GM12873 (cell line): ENCODE data around the gene TRUB2.

Source experiments
- CTCF ChIP-seq: IDR thresholded peaks from 2 replicates; pipeline ENCODE4 v1.5.1; 2012; ENCODE audit warnings: low read depth, mild to moderate bottlenecking, moderate library complexity, low read length, control low read depth; ENCODE audit not compliant: insufficient read depth; ENCODE audit errors: missing control alignments

The TRUB2 gene

GRCh38 chr9:128339761-128340690 lies 17.8 kb upstream of the TRUB2 start, which contains the start of gene SLC27A4:
Gene SLC27A4 (plus strand): TSS chr9:128340527. CDS start chr9:128343133, 2,606 bp downstream.
- no peak for TF ChIP-seq CTCF

DNA sequence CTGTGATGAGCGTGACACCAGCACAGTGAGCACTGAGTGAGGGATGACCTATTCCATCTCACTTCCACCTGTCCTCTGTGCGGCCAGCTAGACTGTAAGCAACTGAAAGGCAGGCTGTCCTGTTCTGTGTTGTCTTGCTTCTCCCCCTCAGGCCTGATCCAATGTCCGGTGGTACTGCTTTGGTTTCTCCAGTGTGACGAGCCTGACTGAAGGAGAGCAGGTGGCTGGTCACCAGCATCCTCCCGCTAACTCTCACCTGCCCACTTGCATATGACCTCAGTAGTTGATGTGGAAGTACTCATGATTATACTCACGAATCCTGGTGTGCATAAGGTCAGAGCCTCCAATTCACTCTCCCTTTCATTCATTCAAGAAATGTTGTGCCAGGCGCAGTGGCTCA lies 15.7 kb upstream of the TRUB2 start:
- no peak for TF ChIP-seq CTCF

DNA sequence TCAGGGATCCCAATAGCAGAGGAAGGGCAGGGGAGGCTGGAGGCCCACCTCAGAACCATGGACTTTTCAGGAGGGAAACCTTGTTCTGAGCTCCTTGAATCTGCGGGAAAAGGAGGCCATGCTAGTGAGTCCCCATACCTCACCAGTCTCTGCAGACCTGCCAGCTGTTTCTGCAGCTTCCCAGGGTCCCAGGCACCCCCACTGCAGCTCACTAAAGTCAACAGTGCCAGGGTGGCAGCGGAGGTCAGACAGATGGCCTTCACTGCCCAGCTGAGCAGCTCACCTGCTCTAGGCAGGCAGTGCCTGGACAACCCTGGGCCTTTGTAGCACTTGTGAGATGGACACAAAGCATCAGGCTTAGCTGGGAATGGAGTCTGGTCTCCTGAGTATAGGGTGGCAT lies 13.7 kb upstream of the TRUB2 start:
- no peak for TF ChIP-seq CTCF

GRCh38 chr9:128335161-128335560 lies 12.9 kb upstream of the TRUB2 start:
- no peak for TF ChIP-seq CTCF

- no peak for TF ChIP-seq CTCF
These were observed 11.2 kb upstream of the TRUB2 start for GRCh38 chr9:128333451-128333869.

DNA sequence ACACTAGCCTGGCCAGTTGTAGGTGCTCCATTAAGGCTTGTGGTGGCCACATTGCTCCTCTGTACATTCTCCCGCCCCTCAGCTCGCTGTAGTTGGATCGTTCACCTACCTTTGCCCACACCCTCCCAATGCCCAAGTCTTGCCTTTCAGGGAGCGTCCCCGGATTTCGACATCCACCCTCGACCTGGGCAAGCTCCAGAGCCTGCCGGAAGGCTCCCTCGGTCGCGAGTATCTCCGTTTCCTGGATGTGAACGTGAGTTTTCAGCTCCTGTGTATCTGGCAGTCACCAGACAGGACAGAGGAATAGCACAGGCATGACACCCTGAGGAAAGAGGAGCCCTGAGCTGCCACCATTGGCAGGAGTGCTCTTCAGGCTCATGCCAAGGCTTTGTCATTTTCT lies 3.4 kb upstream of the TRUB2 start:
- no peak for TF ChIP-seq CTCF

DNA sequence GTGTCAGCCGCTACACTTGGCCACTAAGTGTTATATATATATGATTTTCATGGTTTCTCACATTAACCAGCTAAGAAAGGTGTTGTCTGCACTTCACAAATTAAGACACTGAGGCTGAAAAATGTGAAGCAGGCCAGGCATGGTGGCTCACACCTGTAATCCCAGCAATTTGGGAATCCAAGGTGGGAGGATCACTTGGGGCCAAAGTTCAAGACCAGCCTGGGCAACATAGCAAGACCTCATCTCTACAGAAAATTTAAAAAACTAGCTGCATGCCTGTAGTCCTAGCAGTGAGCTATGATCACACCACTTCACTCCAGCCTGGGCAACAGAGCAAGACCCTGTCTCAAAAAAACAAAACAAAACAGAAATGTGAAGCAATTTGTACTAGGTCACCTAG lies 2.2 kb upstream of the TRUB2 start:
- no peak for TF ChIP-seq CTCF
